HG03558 (cell line): ENCODE measurements around the gene PAN3.
"Not testable (repeated sequence)": the region's sequence is repeated elsewhere in the genome, so short reads cannot be mapped to it uniquely, and the experiment has no call there.

Experiments
- ATAC-seq: cut with Tn5 transposase; IDR thresholded peaks from one replicate; pipeline ENCODE4 v1.9.1; 2021; ENCODE audit warnings: moderate number of reproducible peaks; ENCODE audit not compliant: unreplicated experiment; ENCODE audit errors: extremely low read depth

PAN3 gene, protein sequence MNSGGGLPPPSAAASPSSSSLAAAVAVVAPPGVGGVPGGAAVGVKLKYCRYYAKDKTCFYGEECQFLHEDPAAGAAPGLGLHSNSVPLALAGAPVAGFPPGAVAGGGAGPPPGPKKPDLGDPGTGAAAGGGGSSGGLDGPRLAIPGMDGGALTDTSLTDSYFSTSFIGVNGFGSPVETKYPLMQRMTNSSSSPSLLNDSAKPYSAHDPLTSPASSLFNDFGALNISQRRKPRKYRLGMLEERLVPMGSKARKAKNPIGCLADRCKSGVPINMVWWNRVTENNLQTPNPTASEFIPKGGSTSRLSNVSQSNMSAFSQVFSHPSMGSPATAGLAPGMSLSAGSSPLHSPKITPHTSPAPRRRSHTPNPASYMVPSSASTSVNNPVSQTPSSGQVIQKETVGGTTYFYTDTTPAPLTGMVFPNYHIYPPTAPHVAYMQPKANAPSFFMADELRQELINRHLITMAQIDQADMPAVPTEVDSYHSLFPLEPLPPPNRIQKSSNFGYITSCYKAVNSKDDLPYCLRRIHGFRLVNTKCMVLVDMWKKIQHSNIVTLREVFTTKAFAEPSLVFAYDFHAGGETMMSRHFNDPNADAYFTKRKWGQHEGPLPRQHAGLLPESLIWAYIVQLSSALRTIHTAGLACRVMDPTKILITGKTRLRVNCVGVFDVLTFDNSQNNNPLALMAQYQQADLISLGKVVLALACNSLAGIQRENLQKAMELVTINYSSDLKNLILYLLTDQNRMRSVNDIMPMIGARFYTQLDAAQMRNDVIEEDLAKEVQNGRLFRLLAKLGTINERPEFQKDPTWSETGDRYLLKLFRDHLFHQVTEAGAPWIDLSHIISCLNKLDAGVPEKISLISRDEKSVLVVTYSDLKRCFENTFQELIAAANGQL

DNA sequence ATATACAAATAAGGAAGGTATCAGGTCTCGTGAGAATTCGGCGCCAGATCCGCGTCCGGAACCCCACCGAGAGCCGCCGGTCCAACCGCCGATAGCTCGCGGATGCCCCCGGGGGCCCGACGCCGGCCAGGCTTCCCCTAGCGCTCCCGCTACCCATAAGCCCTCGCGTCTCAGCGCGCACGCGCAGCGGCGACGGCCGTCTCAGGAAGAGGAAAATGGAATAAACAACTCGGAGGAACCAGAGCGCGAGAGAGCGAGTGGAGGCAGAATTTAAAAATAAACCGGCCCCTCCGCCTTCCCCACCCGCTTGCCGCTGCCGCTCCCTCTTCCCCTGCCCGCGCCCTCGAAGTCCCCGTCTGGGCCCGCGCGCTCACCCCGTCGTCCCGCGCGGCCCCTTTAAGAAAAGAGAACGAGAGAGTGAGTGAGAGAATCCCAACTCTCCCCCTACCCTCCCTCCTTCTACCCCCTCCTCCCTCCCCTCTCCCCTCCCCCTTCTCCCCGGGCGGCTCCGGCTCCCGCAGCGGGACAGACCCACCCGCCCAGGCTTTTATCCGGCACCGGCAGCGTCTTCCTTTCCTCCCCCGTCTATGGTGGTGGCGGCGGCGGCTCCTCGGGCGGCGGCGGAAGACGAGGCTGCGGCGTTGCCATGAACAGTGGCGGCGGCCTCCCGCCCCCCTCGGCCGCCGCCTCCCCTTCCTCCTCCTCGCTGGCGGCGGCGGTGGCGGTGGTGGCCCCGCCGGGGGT, at the start of gene PAN3:
TSS of gene PAN3 (plus strand) at position 534 of the 744 bp plus-strand sequence. CDS start at position 647, 113 bp downstream.
- peak; percentile 31 for ATAC-seq

GRCh38 chr13:28089065-28089464, 49.3 kb upstream of the PAN3 start:
- ATAC-seq, result no peak

GRCh38 chr13:28092431-28092830, 45.9 kb upstream of the PAN3 start:
- ATAC-seq, result no peak

DNA sequence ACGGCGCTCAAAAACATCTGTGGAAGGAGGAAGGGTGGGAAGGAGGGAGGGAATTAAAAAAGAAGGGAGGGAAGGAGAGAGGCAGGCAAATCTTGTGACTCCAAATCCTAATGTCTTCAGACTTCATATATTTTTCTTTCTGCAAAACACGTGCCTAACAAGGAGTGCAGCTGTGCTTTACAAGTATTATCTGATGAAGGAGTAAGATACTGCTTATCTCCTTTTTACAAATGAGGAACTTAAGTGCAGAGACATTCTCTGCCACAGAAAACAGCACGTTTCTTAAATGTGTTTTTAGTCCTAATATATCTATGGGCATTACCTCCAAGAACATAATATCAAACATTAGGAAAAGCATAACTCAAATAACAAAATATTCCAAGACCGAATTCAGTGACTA, 44.5 kb upstream of the PAN3 start:
- ATAC-seq, result no peak

- ATAC-seq, result no peak
These were observed 44.0 kb upstream of the PAN3 start for GRCh38 chr13:28094306-28094705.

GRCh38 chr13:28097503-28097902, 40.8 kb upstream of the PAN3 start:
- no peak for ATAC-seq

GRCh38 chr13:28099396-28100149, 38.8 kb upstream of the PAN3 start:
- ATAC-seq, result no peak

GRCh38 chr13:28100150-28101121, 37.9 kb upstream of the PAN3 start, which contains the start of gene FLT3:
Gene FLT3 (minus strand): TSS chr13:28100576. CDS start chr13:28100510, 66 bp downstream.
- no peak for ATAC-seq

GRCh38 chr13:28101886-28102285, 36.5 kb upstream of the PAN3 start:
- ATAC-seq, result not testable (repeated sequence)

DNA sequence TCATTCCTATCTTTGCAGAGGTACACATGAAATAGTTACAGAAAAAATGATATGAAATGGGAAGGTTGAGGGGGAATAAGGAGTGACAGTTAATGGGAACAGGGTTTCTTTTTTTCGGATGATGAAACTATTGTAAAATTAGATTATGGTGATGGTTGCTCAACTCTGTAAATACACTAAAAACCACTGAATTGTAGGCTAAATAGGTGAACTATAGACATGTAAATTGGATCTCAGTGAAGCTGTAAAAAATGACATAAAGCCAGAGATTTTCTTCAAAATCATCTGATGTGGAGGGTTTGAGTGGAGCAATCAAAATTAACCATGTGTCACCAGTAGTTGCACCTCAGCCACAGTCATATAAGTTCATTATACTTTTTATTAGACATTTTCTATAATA, 31.4 kb upstream of the PAN3 start:
- ATAC-seq, result no peak

DNA sequence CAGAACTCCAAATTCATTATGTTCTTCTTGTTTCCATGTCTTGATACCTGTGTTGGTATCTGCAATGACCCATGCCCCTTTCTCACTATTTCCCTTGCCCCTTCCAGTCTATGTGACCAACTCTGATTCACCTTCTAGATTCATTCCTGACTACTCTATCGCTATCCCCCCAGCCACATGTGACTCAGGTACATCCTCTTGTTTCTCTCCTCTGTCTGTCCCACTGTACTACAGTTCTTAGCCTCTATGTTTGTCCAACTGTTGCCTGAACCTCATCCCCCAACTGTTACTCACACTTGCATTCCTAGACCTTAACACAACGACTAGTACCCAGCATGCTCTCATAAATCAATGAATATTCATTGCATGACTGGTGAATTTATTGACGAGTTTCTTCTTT, 27.9 kb upstream of the PAN3 start:
- no peak for ATAC-seq

GRCh38 chr13:28116736-28117135, 21.6 kb upstream of the PAN3 start:
- no peak for ATAC-seq

- ATAC-seq, result no peak
These were observed 20.5 kb upstream of the PAN3 start for GRCh38 chr13:28117689-28118377.

GRCh38 chr13:28120317-28120716, 18.0 kb upstream of the PAN3 start:
- ATAC-seq, result no peak

GRCh38 chr13:28121224-28121623, 17.1 kb upstream of the PAN3 start:
- ATAC-seq, result no peak

- ATAC-seq, result no peak
These were observed 10.3 kb upstream of the PAN3 start for GRCh38 chr13:28128030-28128429.

DNA sequence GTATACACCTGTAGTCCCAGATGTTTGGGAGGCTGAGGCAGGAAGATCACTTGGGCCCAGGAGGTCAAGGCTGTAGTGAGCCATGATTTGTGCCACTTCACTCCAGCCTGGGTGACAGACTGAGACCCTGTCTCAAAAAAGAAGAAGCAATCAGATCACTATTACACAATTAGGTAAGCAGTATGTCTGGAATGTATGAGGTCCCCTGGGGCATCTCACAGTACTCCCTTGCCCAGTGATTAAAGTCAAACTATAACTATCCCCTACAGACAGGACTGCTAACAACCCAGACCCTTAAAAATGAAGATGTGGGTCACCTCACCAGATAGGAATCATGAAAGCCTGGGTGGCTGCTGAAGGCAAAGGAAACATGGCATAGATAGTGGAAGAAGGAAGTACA, 9.4 kb upstream of the PAN3 start:
- ATAC-seq, result no peak
